B cell (primary cell): Measurements from ENCODE around the gene WNT6. TPM values are rescaled to one million over a fixed set of nuclear protein-coding genes. Genes with fewer than 3 reads are reported as not detected.

Experiments
- ATAC-seq: fragments of 200-7000 bp; cut with Tn5 transposase; one replicate; pipeline ENCODE4 v1.10.0; 2021; ENCODE audit warnings: low read depth, mild to moderate bottlenecking, moderate number of reproducible peaks, moderate library complexity
- CTCF ChIA-PET: fragments of 350-600 bp; sonication (Branson Sonifier 250); formaldehyde crosslinking; loops from one replicate; lab custom pipeline; 2021; ENCODE audit warnings: antibody characterized with exemption, inconsistent platforms; lab: Charles Lee
- POLR2A ChIA-PET: fragments of 350-600 bp; sonication (Branson Sonifier 250); formaldehyde crosslinking; loops from one replicate; lab custom pipeline; 2021; ENCODE audit warnings: antibody characterized with exemption; lab: Charles Lee
- DNase-seq: peaks from one replicate; pipeline ENCODE4 v3.0.0; 2013
- H2AFZ ChIP-seq: 2 replicates; pipeline ENCODE4 v1.6.1; 2012; ENCODE audit warnings: mild to moderate bottlenecking, low read depth, low read length; ENCODE audit not compliant: insufficient read depth, poor library complexity, severe bottlenecking
- H3K27ac ChIP-seq, 2 donors: 1 replicate in 1 of 2; 2 replicates in 1 of 2; pipeline ENCODE4 v1.5.1; 2012 to 2013; ENCODE audit warnings: low read length in 2 of 2, mild to moderate bottlenecking in 2 of 2, moderate library complexity in 1 of 2
- H3K27me3 ChIP-seq, 4 experiments: fragments of 200-600 bp in 1 of 4; sonication (generic) in 1 of 4; replicated peaks in 1 of 4; 1 replicate in 2 of 4; 2 replicates in 2 of 4; pipeline versions ENCODE4 v1.6.1 to v1.7.0; 2013 to 2016; ENCODE audit warnings: low read length in 3 of 4, mild to moderate bottlenecking in 2 of 4, mixed read lengths in 1 of 4, moderate library complexity in 1 of 4; ENCODE audit not compliant: insufficient read depth in 4 of 4, control insufficient read depth in 3 of 4; ENCODE audit errors: control extremely low read depth in 1 of 4
- H3K36me3 ChIP-seq, 2 experiments: replicated peaks in 1 of 2; 1 replicate in 1 of 2; 2 replicates in 1 of 2; pipeline versions ENCODE4 v1.6.1 to v1.7.1; 2013; ENCODE audit warnings: low read length in 1 of 2; ENCODE audit not compliant: insufficient read depth in 2 of 2, control insufficient read depth in 1 of 2; ENCODE audit errors: control extremely low read depth in 1 of 2, extremely low read depth in 1 of 2
- H3K4me1 ChIP-seq, 2 donors: fragments of 200-600 bp in 1 of 2; sonication (generic) in 1 of 2; 1 replicate in 1 of 2; 2 replicates in 1 of 2; pipeline versions ENCODE4 v1.5.1 to v1.6.1; 2013 to 2017; ENCODE audit warnings: low read length in 2 of 2; ENCODE audit not compliant: control insufficient read depth in 2 of 2, insufficient read depth in 2 of 2
- H3K4me2 ChIP-seq: replicated peaks from 2 replicates; pipeline ENCODE3; 2012; ENCODE audit warnings: mild to moderate bottlenecking, low read depth, low read length; ENCODE audit not compliant: poor library complexity, severe bottlenecking
- H3K4me3 ChIP-seq, 5 experiments: fragments of 200-600 bp in 1 of 5; sonication (generic) in 1 of 5; 1 replicate in 3 of 5; 2 replicates in 2 of 5; pipeline versions ENCODE4 v1.5.1 to v1.7.0; 2011 to 2016; ENCODE audit warnings: low read length in 4 of 5, mild to moderate bottlenecking in 4 of 5, low read depth in 2 of 5, control low read depth in 1 of 5, moderate library complexity in 1 of 5; ENCODE audit not compliant: insufficient read depth in 1 of 5; ENCODE audit errors: control extremely low read depth in 1 of 5, extremely low read depth in 1 of 5
- H3K79me2 ChIP-seq: fragments of 200-600 bp; sonication (generic); one replicate; pipeline ENCODE4 v1.6.0; 2016; ENCODE audit warnings: low read length; ENCODE audit not compliant: control insufficient read depth, insufficient read depth
- H3K9ac ChIP-seq: fragments of 200-600 bp; sonication (generic); 2 replicates; pipeline ENCODE4 v1.6.1; 2017; ENCODE audit warnings: mild to moderate bottlenecking, low read length, moderate library complexity
- H3K9me3 ChIP-seq, 3 donors: one replicate each; pipeline versions ENCODE4 v1.6.1 to v1.7.1; 2013; ENCODE audit warnings: low read length in 2 of 3; ENCODE audit not compliant: control insufficient read depth in 2 of 3, insufficient read depth in 1 of 3; ENCODE audit errors: control extremely low read depth in 1 of 3
- H4K20me1 ChIP-seq: 2 replicates; pipeline ENCODE4 v1.6.0; 2012; ENCODE audit warnings: mild to moderate bottlenecking, low read length; ENCODE audit not compliant: insufficient read depth, control insufficient read depth, poor library complexity, severe bottlenecking
- H3K27ac Mint-ChIP-seq: one replicate; pipeline ENCODE4 v1.8.0; 2021; ENCODE audit warnings: mixed read lengths
- H3K27me3 Mint-ChIP-seq: one replicate; pipeline ENCODE4 v1.8.0; 2021; ENCODE audit warnings: mixed read lengths
- H3K4me1 Mint-ChIP-seq: one replicate; pipeline ENCODE4 v1.8.0; 2021; ENCODE audit warnings: mixed read lengths
- H3K4me3 Mint-ChIP-seq: one replicate; pipeline ENCODE4 v1.8.0; 2021; ENCODE audit warnings: mixed read lengths
- H3K9me3 Mint-ChIP-seq: one replicate; pipeline ENCODE4 v1.8.0; 2022; ENCODE audit warnings: mixed read lengths; ENCODE audit not compliant: insufficient read depth
- EZH2 ChIP-seq: IDR thresholded peaks from 2 replicates; pipeline ENCODE4 v1.6.1; 2012; ENCODE audit warnings: borderline replicate concordance, low read depth, mild to moderate bottlenecking, moderate library complexity, low read length; ENCODE audit not compliant: insufficient read depth, poor library complexity, severe bottlenecking
- WGBS: methylation state at CpG from one replicate; pipeline ENCODE4 v1.1.5; 2013; ENCODE audit warnings: missing lambda C conversion rate; ENCODE audit not compliant: insufficient coverage; 5-methylcytosine and 5-hydroxymethylcytosine counted together
- intact Hi-C: fragments of 100-400 bp; cut with micrococcal nuclease; formaldehyde crosslinking; loops from one replicate; pipeline ENCODE4 v1.10.0; 2022
- polyA plus RNA-seq: library from polyadenylated mRNA; depleted of rRNA; stranded (reverse); fragments of >200 nt; gene quantifications from 2 replicates; pipeline ENCODE4 v1.2.3, GENCODE V29; 2012
- total RNA-seq, 2 donors: library from RNA; stranded (reverse); fragments of 120-200 nt in 1 of 2; gene quantifications; 1 replicate in 1 of 2; 2 replicates in 1 of 2; pipeline versions ENCODE4 v1.2.3 to v1.2.4, GENCODE V29; 2013 to 2022
- TF ChIP-seq, protein P1 (sequence below): fragments of 200-600 bp; IDR thresholded peaks from one replicate; pipeline ENCODE4 v1.8.0; 2022; ENCODE audit warnings: antibody characterized with exemption, mild to moderate bottlenecking

WNT6 gene
- total and polyA plus RNA-seq, 2 donors (not counting 1 experiment from before 2014, with no cell fraction given): 0.84 to 2.0 TPM

DNA sequence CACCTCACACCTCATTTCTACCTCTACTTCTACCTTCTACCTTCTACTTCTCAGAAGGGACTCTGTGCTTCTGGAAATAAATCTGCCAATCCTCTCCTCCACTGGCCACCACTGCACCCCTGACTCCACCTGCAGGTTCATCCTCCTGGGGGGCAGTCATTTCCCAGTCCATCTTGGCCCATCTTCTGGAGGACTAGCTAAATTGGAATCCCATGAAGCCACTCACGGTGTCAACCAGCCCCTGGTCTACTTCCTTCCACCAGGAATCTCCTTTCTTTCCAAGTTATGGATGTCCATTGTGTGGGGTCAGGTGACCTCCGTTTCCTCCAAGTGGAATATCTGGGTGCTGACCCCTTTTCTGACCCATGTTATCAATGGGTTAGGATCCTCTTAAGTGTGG is 24.9 kb downstream of the WNT6 start:
- H3K79me2 ChIP-seq: peaks cover 4% of the 10 kb centered on the region
- DNase-seq: no peak
- intact Hi-C loops: loop anchor here (5.0 kb wide), 2 partner anchors 487 to 592 kb away; partner anchors contain the start of genes CTDSP1 and TMBIM1
- no peaks in the 10 kb centered on the region for H4K20me1 ChIP-seq
- H3K4me3 Mint-ChIP-seq: peak overlapping the region; percentile 73
- H3K9me3 Mint-ChIP-seq: no peaks in the 10 kb centered on the region
- peak overlapping the region; percentile 80 for H3K27ac Mint-ChIP-seq
- no CpG with 5 or more reads among the region's 2 CpGs for WGBS
- no peaks in the 10 kb centered on the region for H3K36me3 ChIP-seq
- H3K4me3 ChIP-seq: no peak overlapping the region
- peaks cover 71% of the 10 kb centered on the region for H3K4me1 Mint-ChIP-seq
- no peaks in the 10 kb centered on the region for H3K27me3 ChIP-seq
- H3K4me2 ChIP-seq: peak overlapping the region; percentile 92
- peaks cover 58 to 68% of the 10 kb centered on the region in 2 donors for H3K4me1 ChIP-seq
- no peak overlapping the region for H2AFZ ChIP-seq
- ATAC-seq: no peak
- no peak overlapping the region for H3K27ac ChIP-seq
- TF ChIP-seq, protein P1, sequence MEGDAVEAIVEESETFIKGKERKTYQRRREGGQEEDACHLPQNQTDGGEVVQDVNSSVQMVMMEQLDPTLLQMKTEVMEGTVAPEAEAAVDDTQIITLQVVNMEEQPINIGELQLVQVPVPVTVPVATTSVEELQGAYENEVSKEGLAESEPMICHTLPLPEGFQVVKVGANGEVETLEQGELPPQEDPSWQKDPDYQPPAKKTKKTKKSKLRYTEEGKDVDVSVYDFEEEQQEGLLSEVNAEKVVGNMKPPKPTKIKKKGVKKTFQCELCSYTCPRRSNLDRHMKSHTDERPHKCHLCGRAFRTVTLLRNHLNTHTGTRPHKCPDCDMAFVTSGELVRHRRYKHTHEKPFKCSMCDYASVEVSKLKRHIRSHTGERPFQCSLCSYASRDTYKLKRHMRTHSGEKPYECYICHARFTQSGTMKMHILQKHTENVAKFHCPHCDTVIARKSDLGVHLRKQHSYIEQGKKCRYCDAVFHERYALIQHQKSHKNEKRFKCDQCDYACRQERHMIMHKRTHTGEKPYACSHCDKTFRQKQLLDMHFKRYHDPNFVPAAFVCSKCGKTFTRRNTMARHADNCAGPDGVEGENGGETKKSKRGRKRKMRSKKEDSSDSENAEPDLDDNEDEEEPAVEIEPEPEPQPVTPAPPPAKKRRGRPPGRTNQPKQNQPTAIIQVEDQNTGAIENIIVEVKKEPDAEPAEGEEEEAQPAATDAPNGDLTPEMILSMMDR: no peak
- no peak for TF ChIP-seq EZH2
- H3K27me3 Mint-ChIP-seq: no peaks in the 10 kb centered on the region
- no peak overlapping the region for H3K9ac ChIP-seq
- CTCF ChIA-PET: interaction anchor here (1.0 to 23.0 kb wide), 3 partner anchors 6 to 35 kb away, joined by 4 to 1627 read pairs (median 1627); partner anchors contain the start of gene WNT10A
- H3K9me3 ChIP-seq: no peaks in the 10 kb centered on the region
- POLR2A ChIA-PET: interaction anchor here (15.0 kb wide), 1 partner anchor 11 kb away, joined by 490 read pairs; no protein-coding TSS in a partner anchor
